ENCODE results near the gene KCNH3.

The KCNH3 gene

DNA sequence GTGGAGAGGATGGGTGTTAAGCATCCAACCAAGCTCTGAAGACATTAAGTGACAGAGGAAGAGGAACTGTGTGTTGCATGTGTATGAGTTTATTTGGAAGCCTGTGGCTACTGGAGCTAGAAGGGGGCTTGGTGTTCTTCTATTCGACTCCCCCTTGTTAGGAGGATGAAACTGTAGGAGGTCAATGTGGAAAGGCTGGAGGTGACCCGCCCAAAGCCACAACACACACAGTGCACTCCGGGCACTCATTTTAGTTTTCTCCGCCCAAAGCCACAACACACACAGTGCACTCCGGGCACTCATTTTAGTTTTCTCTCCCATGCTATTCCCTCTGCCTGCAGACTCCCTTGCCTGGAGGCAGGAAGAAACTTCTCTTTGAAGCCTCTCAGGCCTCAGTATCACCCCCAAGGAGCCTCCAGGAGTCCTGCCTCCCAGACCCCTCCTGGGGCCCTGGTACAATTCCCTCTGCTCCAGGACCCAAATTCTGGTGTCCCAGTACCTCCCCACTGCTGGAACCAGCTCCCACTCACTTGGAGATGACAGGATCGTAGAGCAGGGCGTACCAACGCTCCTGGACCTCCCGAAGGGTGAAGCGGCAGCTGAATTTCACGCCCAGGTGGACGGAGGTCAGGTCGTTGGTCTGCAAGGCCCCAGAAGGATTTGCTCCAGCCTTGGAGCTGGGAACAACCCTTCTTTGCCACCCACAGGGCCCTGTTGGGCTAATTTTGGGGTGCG, 25.3 kb downstream of the KCNH3 start:
- no peak overlapping the region for H3K4me3 ChIP-seq (ENCODE audit: low read length)
- TF ChIP-seq, protein P1, sequence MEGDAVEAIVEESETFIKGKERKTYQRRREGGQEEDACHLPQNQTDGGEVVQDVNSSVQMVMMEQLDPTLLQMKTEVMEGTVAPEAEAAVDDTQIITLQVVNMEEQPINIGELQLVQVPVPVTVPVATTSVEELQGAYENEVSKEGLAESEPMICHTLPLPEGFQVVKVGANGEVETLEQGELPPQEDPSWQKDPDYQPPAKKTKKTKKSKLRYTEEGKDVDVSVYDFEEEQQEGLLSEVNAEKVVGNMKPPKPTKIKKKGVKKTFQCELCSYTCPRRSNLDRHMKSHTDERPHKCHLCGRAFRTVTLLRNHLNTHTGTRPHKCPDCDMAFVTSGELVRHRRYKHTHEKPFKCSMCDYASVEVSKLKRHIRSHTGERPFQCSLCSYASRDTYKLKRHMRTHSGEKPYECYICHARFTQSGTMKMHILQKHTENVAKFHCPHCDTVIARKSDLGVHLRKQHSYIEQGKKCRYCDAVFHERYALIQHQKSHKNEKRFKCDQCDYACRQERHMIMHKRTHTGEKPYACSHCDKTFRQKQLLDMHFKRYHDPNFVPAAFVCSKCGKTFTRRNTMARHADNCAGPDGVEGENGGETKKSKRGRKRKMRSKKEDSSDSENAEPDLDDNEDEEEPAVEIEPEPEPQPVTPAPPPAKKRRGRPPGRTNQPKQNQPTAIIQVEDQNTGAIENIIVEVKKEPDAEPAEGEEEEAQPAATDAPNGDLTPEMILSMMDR (conservative IDR thresholded peaks at IDR 0.05; ENCODE audit: low read length) = no peak
- DNase-seq (ENCODE audit: low read depth) = no peak

DNA sequence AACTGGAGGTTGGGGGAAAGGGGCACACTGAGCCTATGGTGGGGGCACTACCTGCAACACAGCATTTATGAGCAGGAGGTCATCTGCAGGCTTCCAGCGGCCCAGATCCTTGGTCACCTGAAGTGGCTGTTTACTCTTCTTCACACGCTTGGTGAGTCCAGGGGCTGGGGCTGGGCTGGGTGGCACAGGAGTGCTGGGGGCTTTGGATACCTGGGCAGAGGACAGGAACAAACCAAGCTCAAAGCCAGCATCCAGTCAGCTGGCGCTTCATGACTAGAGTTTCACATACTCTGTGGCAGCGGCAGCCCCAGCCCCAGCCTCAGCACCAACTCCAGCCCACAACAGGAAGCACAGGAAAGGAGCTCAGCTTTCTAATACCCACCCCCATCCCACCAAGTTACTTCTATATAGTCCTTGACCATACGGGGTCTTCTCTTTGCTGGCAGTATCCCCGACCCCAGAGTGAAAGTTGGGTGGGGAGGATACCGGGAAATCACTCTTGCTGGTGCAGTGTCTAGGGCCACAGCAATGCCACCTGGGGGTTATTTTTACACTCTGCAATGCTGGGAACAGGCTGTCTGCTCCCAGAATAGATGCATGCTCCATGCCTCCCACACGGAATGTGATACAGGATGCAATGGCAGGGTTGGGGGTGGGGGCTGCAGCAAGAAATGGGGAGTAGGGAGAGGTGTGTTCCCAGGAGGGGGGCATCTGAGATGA, 26.0 kb downstream of the KCNH3 start:
- TF ChIP-seq, protein P1 (conservative IDR thresholded peaks at IDR 0.05; ENCODE audit: low read length) = no peak
- no peak overlapping the region for H3K4me3 ChIP-seq (ENCODE audit: low read length)
- DNase-seq (ENCODE audit: low read depth) = no peak

DNA sequence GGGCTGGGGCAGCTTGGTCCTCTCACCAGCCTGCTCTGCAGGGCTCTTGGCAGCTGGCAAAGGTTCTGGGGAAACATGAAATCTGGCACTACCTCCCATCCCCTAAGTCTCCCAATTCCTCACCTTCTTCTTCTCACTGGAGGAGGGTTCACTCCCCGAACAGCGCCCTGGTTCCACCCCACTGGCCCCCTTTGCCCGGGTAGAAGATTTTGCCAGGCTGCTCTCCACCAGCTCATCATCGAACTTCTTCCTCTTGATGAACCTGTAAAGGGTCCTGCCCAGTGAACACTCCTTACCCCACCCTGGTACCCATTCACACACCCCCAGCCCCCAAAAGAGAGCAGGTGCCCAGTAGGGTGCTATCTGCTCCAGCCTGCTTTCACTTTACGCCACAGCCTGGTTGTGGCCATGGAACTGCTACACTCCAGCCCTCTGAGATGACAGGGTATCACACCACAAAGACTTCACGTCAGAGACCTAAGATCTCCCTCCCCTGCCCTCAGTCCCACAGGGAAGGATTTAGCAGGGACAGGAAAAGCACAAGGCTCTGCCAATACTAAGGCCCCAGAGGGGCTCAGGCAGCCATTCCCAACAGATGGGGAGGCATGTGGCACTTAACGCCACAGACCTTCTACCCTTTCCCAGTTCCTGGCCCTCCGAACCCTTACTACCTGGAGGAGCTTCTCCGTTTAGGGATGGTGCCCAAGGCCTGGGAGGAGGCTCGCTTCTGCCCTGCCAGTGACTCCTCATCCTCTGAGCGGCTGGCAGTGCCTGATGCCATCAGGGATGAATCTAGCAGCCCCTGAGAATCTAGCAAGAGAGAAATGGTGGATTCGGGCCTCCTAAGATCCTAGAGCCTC, 26.8 kb downstream of the KCNH3 start:
- TF ChIP-seq, protein P1 (conservative IDR thresholded peaks at IDR 0.05; ENCODE audit: low read length) = no peak
- no peak overlapping the region for H3K4me3 ChIP-seq (ENCODE audit: low read length)

DNA sequence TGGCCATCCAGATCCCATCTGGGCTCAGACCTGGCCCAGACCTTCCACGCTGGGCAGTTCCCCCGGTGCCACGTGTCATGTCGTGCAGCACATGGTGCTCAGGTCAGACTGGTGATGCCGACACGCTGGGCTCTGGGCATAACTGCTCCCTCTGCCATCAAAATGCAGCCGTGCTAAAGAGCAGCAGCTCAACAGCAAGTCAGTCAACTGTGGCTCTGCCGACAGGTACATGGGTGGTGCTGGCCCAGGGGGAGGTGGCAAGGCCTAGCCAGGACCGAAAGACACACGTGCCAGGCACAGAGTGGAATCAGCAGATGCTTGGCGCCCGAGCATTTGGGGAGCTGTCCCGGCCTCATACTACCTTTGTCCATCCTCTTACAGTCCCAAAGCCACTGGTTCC, 27.5 kb downstream of the KCNH3 start:
- no peak overlapping the region for H3K4me3 ChIP-seq (ENCODE audit: low read length)
- TF ChIP-seq, protein P1 (conservative IDR thresholded peaks at IDR 0.05; ENCODE audit: low read length) = no peak
- DNase-seq (ENCODE audit: low read depth) = no peak

More for the DNA sequence above, 26.8 kb downstream of the KCNH3 start:
- no peak for DNase-seq (ENCODE audit: low read depth)

DNA sequence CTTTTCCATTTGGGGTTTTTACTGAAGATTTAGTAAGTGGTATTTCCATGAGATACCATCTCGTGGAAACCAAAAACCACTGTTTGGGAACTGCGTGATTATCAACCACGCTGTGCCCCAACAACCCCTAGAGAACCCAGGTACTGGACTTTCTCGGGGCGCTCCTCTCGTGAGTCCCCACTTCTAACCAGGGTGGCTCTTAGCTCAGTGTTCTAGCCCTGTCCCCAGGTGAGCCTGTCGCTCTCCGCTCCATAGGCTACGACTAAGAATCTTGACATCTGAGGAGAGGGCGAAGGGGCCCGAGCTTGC, 28.4 kb downstream of the KCNH3 start:
- TF ChIP-seq, protein P1 (conservative IDR thresholded peaks at IDR 0.05; ENCODE audit: low read length) = no peak
- H3K4me3 ChIP-seq (ENCODE audit: low read length) = peak overlapping the region; percentile 100
- DNase-seq (ENCODE audit: low read depth) = no peak

DNA sequence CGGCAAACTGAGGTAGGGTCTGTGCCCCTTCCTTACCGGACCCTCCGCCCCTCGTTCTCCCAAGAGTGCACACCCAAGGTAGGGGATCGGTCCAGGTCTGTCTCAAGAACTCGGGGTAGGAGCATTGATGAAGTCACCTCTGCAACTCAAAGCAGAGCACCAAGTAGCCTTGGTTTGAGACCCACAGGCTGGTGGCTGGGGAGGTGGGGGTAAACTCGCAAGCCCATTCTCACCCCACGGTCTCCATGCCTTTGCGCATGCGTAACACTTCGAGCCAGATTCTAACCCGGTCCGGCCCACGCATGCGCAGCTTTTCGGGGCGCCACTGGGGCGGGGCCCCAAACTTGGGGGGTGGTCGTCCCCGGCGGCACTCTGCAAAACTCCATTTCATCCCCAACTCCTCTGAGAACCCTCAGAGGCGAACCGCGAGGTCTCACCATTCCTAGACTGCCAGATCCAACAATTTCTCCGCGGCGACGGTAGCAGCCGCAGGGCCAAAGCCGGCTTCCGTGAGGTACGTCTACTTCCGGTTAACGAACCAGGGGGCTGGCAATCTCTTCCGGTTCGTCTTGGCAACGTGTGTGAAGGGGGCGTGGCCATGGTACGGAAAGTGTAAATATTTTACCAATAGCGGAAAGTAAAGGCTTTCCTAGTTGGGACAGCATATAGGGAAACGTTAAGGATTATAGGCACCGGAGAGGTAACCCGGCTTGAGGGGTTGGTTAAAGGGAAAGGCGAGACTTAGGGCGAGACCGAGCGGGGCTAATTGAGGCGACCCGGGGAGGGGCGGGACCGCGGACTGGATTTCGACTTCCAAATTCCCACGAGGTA, 29.0 kb downstream of the KCNH3 start, which contains the start of gene MCRS1:
Gene MCRS1 (minus strand): TSS at position 532 of the 831 bp plus-strand sequence. CDS start 1,411 bp downstream, outside the sequence.
- peak within 1 kb of the TSS; percentile 100 for H3K4me3 ChIP-seq (ENCODE audit: low read length)
- peak; percentile 90 for DNase-seq (ENCODE audit: low read depth)
- TF ChIP-seq, protein P1 (conservative IDR thresholded peaks at IDR 0.05; ENCODE audit: low read length) = no peak
